Gastrocnemius medialis (tissue), 4 donors: ENCODE measurements around the gene APOBEC3C.
"Not testable (repeated sequence)": the region's sequence is repeated elsewhere in the genome, so short reads cannot be mapped to it uniquely, and the experiment has no call there.

Source experiments
- POLR2A ChIP-seq, 2 donors: fragments of 450-650 bp; IDR thresholded peaks; one replicate each; pipeline ENCODE4 v1.6.1; 2017; ENCODE audit warnings: antibody characterized with exemption in 2 of 2, mild to moderate bottlenecking in 2 of 2, moderate library complexity in 2 of 2
- TF ChIP-seq, protein P1 (sequence below), 5 experiments: fragments of 450-650 bp in 3 of 5; fragments of 200-600 bp in 2 of 5; sonication (generic) in 2 of 5; IDR thresholded peaks in 4 of 5; conservative IDR thresholded peaks in 1 of 5; 1 replicate in 4 of 5; 2 replicates in 1 of 5; pipeline ENCODE4 v1.5.1; 2016 to 2019; ENCODE audit warnings: antibody characterized with exemption in 5 of 5, mild to moderate bottlenecking in 3 of 5, moderate library complexity in 3 of 5

- TF ChIP-seq, protein P1, sequence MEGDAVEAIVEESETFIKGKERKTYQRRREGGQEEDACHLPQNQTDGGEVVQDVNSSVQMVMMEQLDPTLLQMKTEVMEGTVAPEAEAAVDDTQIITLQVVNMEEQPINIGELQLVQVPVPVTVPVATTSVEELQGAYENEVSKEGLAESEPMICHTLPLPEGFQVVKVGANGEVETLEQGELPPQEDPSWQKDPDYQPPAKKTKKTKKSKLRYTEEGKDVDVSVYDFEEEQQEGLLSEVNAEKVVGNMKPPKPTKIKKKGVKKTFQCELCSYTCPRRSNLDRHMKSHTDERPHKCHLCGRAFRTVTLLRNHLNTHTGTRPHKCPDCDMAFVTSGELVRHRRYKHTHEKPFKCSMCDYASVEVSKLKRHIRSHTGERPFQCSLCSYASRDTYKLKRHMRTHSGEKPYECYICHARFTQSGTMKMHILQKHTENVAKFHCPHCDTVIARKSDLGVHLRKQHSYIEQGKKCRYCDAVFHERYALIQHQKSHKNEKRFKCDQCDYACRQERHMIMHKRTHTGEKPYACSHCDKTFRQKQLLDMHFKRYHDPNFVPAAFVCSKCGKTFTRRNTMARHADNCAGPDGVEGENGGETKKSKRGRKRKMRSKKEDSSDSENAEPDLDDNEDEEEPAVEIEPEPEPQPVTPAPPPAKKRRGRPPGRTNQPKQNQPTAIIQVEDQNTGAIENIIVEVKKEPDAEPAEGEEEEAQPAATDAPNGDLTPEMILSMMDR (IDR thresholded peaks at IDR 0.05 in 4 of 5, conservative IDR thresholded peaks at IDR 0.05 in 1 of 5) = not testable (repeated sequence)
- TF ChIP-seq POLR2A (IDR thresholded peaks at IDR 0.05) = not testable (repeated sequence)
Measured at GRCh38 chr22:39063904-39064303, 49.8 kb downstream of the APOBEC3C start.
